ENCODE measurements around the gene KCTD5.

The KCTD5 gene

DNA sequence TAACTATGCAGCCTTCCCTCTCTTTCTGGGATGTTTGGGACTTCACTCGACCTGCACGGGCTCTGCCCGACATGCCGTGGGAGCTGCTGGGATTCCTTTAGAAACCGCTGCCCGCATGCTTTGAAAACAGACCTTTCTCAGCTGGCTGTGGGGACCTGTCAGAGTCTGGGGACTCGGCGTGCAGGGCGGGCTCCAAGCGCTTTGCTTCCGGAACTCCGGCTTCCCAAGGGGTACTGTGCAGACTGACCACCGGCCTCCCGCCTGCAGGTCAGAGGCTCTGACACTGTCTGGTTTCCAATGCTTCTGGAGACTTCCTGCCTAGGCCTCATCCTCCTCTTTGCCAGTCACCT lies 25.9 kb downstream of the KCTD5 start:
- CTCF ChIA-PET: interaction anchor here (0.5 kb wide), 1 partner anchor 145 kb away, joined by 3 read pairs; no protein-coding TSS in a partner anchor
- Histone ChIP-seq H3K4me1 (ENCODE audit: control insufficient read depth, insufficient read depth, low read length) (no peaks in the 10 kb centered on the region), H3K27ac (ENCODE audit: extremely low read depth, low read depth, low read length) (no peak overlapping the region), H3K36me3 (ENCODE audit: control insufficient read depth in 2 of 2, insufficient read depth in 1 of 2, low read length in 2 of 2) (peaks cover 0 to 64% of the 10 kb centered on the region in 2 experiments; a peak in 1 of 3 replicates), H3K4me3 (ENCODE audit: low read depth, low read length) (no peak overlapping the region), H3K9me3 (ENCODE audit: control insufficient read depth, insufficient read depth, low read depth, low read length) (no peaks in the 10 kb centered on the region)
- POLR2A ChIA-PET: interaction anchor here (0.6 to 0.7 kb wide), 2 partner anchors 44 to 334 kb away, joined by 3 read pairs; partner anchors contain the start of gene SRRM2
- TF ChIP-seq, protein P1, sequence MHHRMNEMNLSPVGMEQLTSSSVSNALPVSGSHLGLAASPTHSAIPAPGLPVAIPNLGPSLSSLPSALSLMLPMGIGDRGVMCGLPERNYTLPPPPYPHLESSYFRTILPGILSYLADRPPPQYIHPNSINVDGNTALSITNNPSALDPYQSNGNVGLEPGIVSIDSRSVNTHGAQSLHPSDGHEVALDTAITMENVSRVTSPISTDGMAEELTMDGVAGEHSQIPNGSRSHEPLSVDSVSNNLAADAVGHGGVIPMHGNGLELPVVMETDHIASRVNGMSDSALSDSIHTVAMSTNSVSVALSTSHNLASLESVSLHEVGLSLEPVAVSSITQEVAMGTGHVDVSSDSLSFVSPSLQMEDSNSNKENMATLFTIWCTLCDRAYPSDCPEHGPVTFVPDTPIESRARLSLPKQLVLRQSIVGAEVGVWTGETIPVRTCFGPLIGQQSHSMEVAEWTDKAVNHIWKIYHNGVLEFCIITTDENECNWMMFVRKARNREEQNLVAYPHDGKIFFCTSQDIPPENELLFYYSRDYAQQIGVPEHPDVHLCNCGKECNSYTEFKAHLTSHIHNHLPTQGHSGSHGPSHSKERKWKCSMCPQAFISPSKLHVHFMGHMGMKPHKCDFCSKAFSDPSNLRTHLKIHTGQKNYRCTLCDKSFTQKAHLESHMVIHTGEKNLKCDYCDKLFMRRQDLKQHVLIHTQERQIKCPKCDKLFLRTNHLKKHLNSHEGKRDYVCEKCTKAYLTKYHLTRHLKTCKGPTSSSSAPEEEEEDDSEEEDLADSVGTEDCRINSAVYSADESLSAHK (tag by site-specific recombination; IDR thresholded peaks at IDR 0.05): peak; percentile 71
- no peak for TF ChIP-seq ZNF311 (tag by site-specific recombination; IDR thresholded peaks at IDR 0.05; ENCODE audit: borderline replicate concordance)

DNA sequence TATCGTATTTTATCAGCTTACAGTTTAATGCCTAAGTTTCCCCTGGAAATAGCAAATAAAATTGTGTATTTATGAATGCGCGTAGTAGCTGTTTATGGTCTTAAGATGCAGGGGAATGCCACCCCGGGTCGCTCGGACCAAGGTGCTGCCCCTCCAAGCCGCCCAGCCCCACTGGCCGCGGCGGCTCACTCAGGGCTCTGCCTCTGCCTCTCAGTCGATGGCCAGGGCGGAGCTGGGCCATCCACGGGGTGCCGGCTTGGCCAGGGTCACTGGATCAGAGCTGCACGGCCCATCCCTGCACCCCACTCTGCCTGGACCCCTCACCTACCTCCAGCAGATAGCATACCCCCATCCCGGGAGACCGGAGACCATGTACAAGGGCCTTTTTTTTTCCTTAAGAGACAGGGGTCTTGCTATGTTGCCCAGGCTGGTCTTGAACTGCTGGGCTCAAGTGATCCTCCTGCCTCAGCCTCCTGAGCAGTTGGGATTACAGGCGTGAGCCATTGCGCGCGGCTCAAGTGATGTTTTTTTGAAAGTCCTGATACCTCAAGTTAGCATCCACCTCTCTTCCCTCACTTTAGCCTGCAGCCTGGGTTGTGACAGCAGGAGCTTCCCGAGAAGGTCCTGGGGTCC lies 26.7 kb downstream of the KCTD5 start:
- no peak overlapping the region for H3K4me3 ChIP-seq (ENCODE audit: low read depth, low read length)
- no peaks in the 10 kb centered on the region for H3K4me1 ChIP-seq (ENCODE audit: control insufficient read depth, insufficient read depth, low read length)
- CTCF ChIA-PET: no interaction called here
- TF ChIP-seq, protein P2, sequence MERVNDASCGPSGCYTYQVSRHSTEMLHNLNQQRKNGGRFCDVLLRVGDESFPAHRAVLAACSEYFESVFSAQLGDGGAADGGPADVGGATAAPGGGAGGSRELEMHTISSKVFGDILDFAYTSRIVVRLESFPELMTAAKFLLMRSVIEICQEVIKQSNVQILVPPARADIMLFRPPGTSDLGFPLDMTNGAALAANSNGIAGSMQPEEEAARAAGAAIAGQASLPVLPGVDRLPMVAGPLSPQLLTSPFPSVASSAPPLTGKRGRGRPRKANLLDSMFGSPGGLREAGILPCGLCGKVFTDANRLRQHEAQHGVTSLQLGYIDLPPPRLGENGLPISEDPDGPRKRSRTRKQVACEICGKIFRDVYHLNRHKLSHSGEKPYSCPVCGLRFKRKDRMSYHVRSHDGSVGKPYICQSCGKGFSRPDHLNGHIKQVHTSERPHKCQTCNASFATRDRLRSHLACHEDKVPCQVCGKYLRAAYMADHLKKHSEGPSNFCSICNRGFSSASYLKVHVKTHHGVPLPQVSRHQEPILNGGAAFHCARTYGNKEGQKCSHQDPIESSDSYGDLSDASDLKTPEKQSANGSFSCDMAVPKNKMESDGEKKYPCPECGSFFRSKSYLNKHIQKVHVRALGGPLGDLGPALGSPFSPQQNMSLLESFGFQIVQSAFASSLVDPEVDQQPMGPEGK (tag by site-specific recombination; IDR thresholded peaks at IDR 0.05): no peak
- TF ChIP-seq ZNF660 (tag by site-specific recombination; IDR thresholded peaks at IDR 0.05): no peak
- peak; percentile 84 for TF ChIP-seq ZNF121 (tag by site-specific recombination; IDR thresholded peaks at IDR 0.05)
- no peak overlapping the region for H3K27ac ChIP-seq (ENCODE audit: extremely low read depth, low read depth, low read length)
- H3K9me3 ChIP-seq (ENCODE audit: control insufficient read depth, insufficient read depth, low read depth, low read length): no peaks in the 10 kb centered on the region
- POLR2A ChIA-PET: no interaction called here
- H3K36me3 ChIP-seq (ENCODE audit: control insufficient read depth in 2 of 2, insufficient read depth in 1 of 2, low read length in 2 of 2): peaks cover 0 to 58% of the 10 kb centered on the region in 2 experiments; a peak in 1 of 3 replicates

DNA sequence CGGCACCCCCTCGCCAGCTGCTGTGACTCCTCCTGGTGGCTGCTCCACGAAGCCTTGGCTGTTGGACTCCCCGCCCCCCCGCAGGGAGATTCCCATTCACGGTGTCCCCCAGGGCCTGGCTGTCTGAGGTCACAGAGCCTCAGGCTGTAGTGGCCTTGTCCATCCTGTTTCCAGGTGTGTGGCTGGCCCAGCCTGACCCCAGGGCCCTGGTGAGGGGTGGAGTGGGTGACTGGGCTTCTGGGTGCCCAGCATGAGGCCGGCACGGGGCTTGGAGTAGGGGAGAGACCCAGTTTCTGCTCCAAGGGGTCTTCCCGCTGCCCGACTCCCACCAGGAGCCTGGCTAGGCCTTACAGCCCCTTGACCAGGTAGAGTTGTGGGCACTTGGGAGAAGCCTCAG lies 27.3 kb downstream of the KCTD5 start:
- CTCF ChIA-PET: interaction anchor here (0.6 kb wide), 1 partner anchor 48 kb away, joined by 5 read pairs; no protein-coding TSS in a partner anchor

DNA sequence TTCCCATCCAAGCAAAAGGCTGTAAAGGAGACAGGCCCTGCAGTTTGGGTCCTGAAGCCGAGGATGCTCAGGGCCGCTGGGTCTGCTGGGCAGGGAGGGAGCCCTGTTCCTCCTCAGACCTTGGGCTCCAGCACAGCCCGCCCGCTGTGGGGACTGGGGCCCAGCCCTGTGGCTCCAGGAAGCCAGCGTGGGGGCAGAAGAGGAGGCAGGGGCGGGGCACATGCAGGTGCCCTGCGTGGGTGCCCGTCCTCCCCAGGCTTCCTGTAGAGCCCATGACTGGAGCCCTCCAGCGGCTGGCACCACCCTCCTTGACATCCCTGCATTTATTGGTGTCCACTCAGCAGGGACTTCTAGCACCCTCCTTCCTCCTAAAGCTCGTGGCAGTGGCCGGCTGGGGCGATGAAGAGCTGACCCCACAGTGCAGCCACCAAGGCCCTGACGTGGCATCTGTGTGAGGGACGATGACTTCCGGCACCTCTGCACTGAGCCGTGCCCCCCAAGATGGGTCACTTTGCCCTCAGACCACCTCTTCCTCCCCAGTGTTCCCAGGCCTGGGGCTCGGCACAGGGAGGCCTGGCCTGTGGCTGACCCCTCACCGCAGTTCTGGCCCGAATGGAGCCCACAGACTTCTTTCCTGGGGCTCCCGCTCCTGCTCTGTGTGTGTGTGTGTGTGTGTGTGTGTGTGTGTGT lies 27.8 kb downstream of the KCTD5 start:
- TF ChIP-seq GFI1B (tag by site-specific recombination; IDR thresholded peaks at IDR 0.05): no peak
- TF ChIP-seq ZNF654 (tag by site-specific recombination; IDR thresholded peaks at IDR 0.05; ENCODE audit: low read depth): no peak
- TF ChIP-seq, protein P3, sequence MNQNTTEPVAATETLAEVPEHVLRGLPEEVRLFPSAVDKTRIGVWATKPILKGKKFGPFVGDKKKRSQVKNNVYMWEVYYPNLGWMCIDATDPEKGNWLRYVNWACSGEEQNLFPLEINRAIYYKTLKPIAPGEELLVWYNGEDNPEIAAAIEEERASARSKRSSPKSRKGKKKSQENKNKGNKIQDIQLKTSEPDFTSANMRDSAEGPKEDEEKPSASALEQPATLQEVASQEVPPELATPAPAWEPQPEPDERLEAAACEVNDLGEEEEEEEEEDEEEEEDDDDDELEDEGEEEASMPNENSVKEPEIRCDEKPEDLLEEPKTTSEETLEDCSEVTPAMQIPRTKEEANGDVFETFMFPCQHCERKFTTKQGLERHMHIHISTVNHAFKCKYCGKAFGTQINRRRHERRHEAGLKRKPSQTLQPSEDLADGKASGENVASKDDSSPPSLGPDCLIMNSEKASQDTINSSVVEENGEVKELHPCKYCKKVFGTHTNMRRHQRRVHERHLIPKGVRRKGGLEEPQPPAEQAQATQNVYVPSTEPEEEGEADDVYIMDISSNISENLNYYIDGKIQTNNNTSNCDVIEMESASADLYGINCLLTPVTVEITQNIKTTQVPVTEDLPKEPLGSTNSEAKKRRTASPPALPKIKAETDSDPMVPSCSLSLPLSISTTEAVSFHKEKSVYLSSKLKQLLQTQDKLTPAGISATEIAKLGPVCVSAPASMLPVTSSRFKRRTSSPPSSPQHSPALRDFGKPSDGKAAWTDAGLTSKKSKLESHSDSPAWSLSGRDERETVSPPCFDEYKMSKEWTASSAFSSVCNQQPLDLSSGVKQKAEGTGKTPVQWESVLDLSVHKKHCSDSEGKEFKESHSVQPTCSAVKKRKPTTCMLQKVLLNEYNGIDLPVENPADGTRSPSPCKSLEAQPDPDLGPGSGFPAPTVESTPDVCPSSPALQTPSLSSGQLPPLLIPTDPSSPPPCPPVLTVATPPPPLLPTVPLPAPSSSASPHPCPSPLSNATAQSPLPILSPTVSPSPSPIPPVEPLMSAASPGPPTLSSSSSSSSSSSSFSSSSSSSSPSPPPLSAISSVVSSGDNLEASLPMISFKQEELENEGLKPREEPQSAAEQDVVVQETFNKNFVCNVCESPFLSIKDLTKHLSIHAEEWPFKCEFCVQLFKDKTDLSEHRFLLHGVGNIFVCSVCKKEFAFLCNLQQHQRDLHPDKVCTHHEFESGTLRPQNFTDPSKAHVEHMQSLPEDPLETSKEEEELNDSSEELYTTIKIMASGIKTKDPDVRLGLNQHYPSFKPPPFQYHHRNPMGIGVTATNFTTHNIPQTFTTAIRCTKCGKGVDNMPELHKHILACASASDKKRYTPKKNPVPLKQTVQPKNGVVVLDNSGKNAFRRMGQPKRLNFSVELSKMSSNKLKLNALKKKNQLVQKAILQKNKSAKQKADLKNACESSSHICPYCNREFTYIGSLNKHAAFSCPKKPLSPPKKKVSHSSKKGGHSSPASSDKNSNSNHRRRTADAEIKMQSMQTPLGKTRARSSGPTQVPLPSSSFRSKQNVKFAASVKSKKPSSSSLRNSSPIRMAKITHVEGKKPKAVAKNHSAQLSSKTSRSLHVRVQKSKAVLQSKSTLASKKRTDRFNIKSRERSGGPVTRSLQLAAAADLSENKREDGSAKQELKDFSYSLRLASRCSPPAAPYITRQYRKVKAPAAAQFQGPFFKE (tag by site-specific recombination; IDR thresholded peaks at IDR 0.05; ENCODE audit: borderline replicate concordance): no peak
- TF ChIP-seq ZNF600 (tag by site-specific recombination; IDR thresholded peaks at IDR 0.05): peak; percentile 30; the same call in 1 of the 2 replicates
- Histone ChIP-seq H3K36me3 (ENCODE audit: control insufficient read depth in 2 of 2, insufficient read depth in 1 of 2, low read length in 2 of 2) (peaks cover 0 to 47% of the 10 kb centered on the region in 2 experiments; a peak in 1 of 3 replicates), H3K4me3 (ENCODE audit: low read depth, low read length) (no peak overlapping the region), H3K4me1 (ENCODE audit: control insufficient read depth, insufficient read depth, low read length) (no peaks in the 10 kb centered on the region), H3K9me3 (ENCODE audit: control insufficient read depth, insufficient read depth, low read depth, low read length) (no peaks in the 10 kb centered on the region), H3K27ac (ENCODE audit: extremely low read depth, low read depth, low read length) (no peak overlapping the region)
- CTCF ChIA-PET: interaction anchor here (0.6 kb wide), 2 partner anchors 48 to 120 kb away, joined by 4 to 5 read pairs; no protein-coding TSS in a partner anchor
- POLR2A ChIA-PET: interaction anchor here (0.5 kb wide), 1 partner anchor 36 kb away, joined by 3 read pairs; no protein-coding TSS in a partner anchor

More for the DNA sequence above, 27.3 kb downstream of the KCTD5 start:
- Histone ChIP-seq H3K36me3 (ENCODE audit: control insufficient read depth in 2 of 2, insufficient read depth in 1 of 2, low read length in 2 of 2) (peaks cover 0 to 53% of the 10 kb centered on the region in 2 experiments; a peak in 1 of 3 replicates), H3K9me3 (ENCODE audit: control insufficient read depth, insufficient read depth, low read depth, low read length) (no peaks in the 10 kb centered on the region), H3K4me3 (ENCODE audit: low read depth, low read length) (no peak overlapping the region), H3K4me1 (ENCODE audit: control insufficient read depth, insufficient read depth, low read length) (no peaks in the 10 kb centered on the region), H3K27ac (ENCODE audit: extremely low read depth, low read depth, low read length) (no peak overlapping the region)
- POLR2A ChIA-PET: no interaction called here
- no peak for TF ChIP-seq YY1 (tag by site-specific recombination; IDR thresholded peaks at IDR 0.05)
- no peak for TF ChIP-seq ZNF624 (tag by site-specific recombination; IDR thresholded peaks at IDR 0.05)
- no peak for TF ChIP-seq ZNF555 (tag by site-specific recombination; conservative IDR thresholded peaks at IDR 0.05)
- 0 out of 2 replicates have a peak, but pooled peaks have one; percentile 7 for TF ChIP-seq ZIC2 (tag by site-specific recombination; IDR thresholded peaks at IDR 0.05)
- TF ChIP-seq ZNF830 (tag by site-specific recombination; IDR thresholded peaks at IDR 0.05; ENCODE audit: low read depth): no peak
